Neural progenitor cell (in vitro differentiated cells): ENCODE measurements around the gene DAPK2. TPM values are rescaled to one million over a fixed set of nuclear protein-coding genes. Genes with fewer than 3 reads are reported as not detected.

ENCODE experiments used
- DNase-seq: peaks from one replicate; pipeline ENCODE4 v3.0.0-alpha.2; 2016; ENCODE audit warnings: low spot score
- H2AFZ ChIP-seq: fragments of 200-600 bp; sonication (generic); replicated peaks from 2 replicates; pipeline ENCODE4 v1.6.1; 2016; ENCODE audit warnings: antibody characterized with exemption
- H3F3A ChIP-seq: fragments of 200-600 bp; sonication (generic); 2 replicates; pipeline ENCODE4 v1.6.1; 2016; ENCODE audit warnings: antibody characterized with exemption, low read depth
- H3K27ac ChIP-seq: fragments of 200-600 bp; sonication (generic); 2 replicates; pipeline ENCODE4 v1.5.1; 2016; ENCODE audit warnings: mild to moderate bottlenecking
- H3K27me3 ChIP-seq: fragments of 200-600 bp; sonication (generic); 2 replicates; pipeline ENCODE4 v1.6.1; 2016; ENCODE audit warnings: mild to moderate bottlenecking, moderate library complexity
- H3K36me3 ChIP-seq: fragments of 200-600 bp; sonication (generic); 2 replicates; pipeline ENCODE4 v1.5.1; 2016
- H3K4me1 ChIP-seq: fragments of 200-600 bp; sonication (generic); 2 replicates; pipeline ENCODE4 v1.6.1; 2016; ENCODE audit warnings: mixed run types
- H3K4me2 ChIP-seq: fragments of 200-600 bp; sonication (generic); 2 replicates; pipeline ENCODE4 v1.6.1; 2016
- H3K4me3 ChIP-seq: fragments of 200-600 bp; sonication (generic); 2 replicates; pipeline ENCODE4 v1.5.1; 2016
- H3K79me2 ChIP-seq: fragments of 200-600 bp; sonication (generic); 2 replicates; pipeline ENCODE4 v1.6.1; 2016; ENCODE audit warnings: low read depth
- H3K9ac ChIP-seq: fragments of 200-600 bp; sonication (generic); 2 replicates; pipeline ENCODE4 v1.6.1; 2016
- H3K9me3 ChIP-seq: fragments of 200-600 bp; sonication (generic); 2 replicates; pipeline ENCODE4 v1.5.1; 2016; ENCODE audit warnings: low read depth
- H4K20me1 ChIP-seq: fragments of 200-600 bp; sonication (generic); 2 replicates; pipeline ENCODE4 v1.6.1; 2016; ENCODE audit warnings: low read depth
- H3K27ac Mint-ChIP-seq: 3 replicates; pipeline ENCODE4 v1.8.0; 2021; ENCODE audit warnings: mixed read lengths
- H3K27me3 Mint-ChIP-seq: 2 replicates; pipeline ENCODE4 v1.8.0; 2022; ENCODE audit warnings: low read depth, mild to moderate bottlenecking, inconsistent platforms, moderate library complexity, mixed read lengths; ENCODE audit not compliant: insufficient read depth
- H3K36me3 Mint-ChIP-seq: 3 replicates; pipeline ENCODE4 v1.8.0; 2021; ENCODE audit warnings: mixed read lengths
- H3K4me1 Mint-ChIP-seq: 3 replicates; pipeline ENCODE4 v1.8.0; 2021; ENCODE audit warnings: mixed read lengths
- H3K4me3 Mint-ChIP-seq: 3 replicates; pipeline ENCODE4 v1.8.0; 2021; ENCODE audit warnings: mild to moderate bottlenecking, moderate library complexity, mixed read lengths
- H3K9me3 Mint-ChIP-seq: 3 replicates; pipeline ENCODE4 v1.8.0; 2020; ENCODE audit warnings: mixed read lengths
- EZH2 ChIP-seq: fragments of 200-600 bp; sonication (generic); IDR thresholded peaks from 2 replicates; pipeline ENCODE4 v1.6.1; 2017; ENCODE audit warnings: antibody characterized with exemption, mild to moderate bottlenecking, moderate library complexity
- EZH2phosphoT487 ChIP-seq: fragments of 200-600 bp; sonication (generic); IDR thresholded peaks from 2 replicates; pipeline ENCODE4 v1.6.1; 2017; ENCODE audit warnings: antibody characterized with exemption
- total RNA-seq: library from RNA; depleted of rRNA; stranded (reverse); fragments of >200 nt; gene quantifications from 2 replicates; pipeline ENCODE4 v1.2.3, GENCODE V29; 2015; ENCODE audit warnings: low replicate concordance
- TF ChIP-seq, protein P1 (sequence below): fragments of 200-600 bp; sonication (generic); IDR thresholded peaks from 2 replicates; pipeline ENCODE4 v1.5.1; 2017; ENCODE audit warnings: antibody characterized with exemption, mild to moderate bottlenecking

The DAPK2 gene
- total RNA-seq, 1 donor from 2014 or later: 5.4 TPM

DNA sequence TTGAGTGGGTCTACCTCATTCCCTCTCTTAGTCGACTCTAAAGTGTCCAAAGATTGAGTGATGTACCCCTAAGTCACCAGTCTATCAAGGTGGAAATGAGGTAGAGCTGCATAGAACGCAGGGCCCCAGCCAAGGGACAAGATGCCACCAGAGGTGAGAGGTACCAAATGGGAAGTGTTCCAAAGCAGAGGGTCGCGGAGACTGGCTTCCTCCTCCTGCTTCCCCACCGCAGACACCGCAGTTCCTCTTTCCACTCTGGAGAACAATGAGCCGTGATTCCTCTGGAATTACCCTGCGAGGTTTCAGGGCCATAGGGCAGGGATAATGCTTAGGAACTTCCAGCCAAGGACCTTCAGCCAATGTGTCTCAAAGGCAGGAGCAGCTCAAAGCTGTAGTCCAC, 55.8 kb downstream of the DAPK2 start:
- H3K4me1 Mint-ChIP-seq: peaks cover 13% of the 10 kb centered on the region
- no peaks in the 10 kb centered on the region for H3K9me3 Mint-ChIP-seq

GRCh38 chr15:63987796-63988378, 58.4 kb downstream of the DAPK2 start:
- Histone ChIP-seq H3K27me3 (no peaks in the 10 kb centered on the region), H3F3A (no peaks in the 10 kb centered on the region), H3K4me1 (peaks cover 4% of the 10 kb centered on the region), H2AFZ (no peak overlapping the region), H3K36me3 (no peaks in the 10 kb centered on the region), H3K79me2 (no peaks in the 10 kb centered on the region), H4K20me1 (peaks cover 3% of the 10 kb centered on the region), H3K4me3 (no peak overlapping the region), H3K9ac (no peak overlapping the region), H3K9me3 (no peaks in the 10 kb centered on the region), H3K27ac (no peak overlapping the region), H3K4me2 (no peak overlapping the region)
- H3K27ac Mint-ChIP-seq: no peak overlapping the region
- peaks cover 20% of the 10 kb centered on the region for H3K4me1 Mint-ChIP-seq
- no peaks in the 10 kb centered on the region for H3K9me3 Mint-ChIP-seq
- TF ChIP-seq, protein P1, sequence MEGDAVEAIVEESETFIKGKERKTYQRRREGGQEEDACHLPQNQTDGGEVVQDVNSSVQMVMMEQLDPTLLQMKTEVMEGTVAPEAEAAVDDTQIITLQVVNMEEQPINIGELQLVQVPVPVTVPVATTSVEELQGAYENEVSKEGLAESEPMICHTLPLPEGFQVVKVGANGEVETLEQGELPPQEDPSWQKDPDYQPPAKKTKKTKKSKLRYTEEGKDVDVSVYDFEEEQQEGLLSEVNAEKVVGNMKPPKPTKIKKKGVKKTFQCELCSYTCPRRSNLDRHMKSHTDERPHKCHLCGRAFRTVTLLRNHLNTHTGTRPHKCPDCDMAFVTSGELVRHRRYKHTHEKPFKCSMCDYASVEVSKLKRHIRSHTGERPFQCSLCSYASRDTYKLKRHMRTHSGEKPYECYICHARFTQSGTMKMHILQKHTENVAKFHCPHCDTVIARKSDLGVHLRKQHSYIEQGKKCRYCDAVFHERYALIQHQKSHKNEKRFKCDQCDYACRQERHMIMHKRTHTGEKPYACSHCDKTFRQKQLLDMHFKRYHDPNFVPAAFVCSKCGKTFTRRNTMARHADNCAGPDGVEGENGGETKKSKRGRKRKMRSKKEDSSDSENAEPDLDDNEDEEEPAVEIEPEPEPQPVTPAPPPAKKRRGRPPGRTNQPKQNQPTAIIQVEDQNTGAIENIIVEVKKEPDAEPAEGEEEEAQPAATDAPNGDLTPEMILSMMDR: no peak
- TF ChIP-seq EZH2phosphoT487 (no peak), EZH2 (no peak)
- no peaks in the 10 kb centered on the region for H3K27me3 Mint-ChIP-seq
- no peak overlapping the region for H3K4me3 Mint-ChIP-seq
- no peak for DNase-seq
- no peaks in the 10 kb centered on the region for H3K36me3 Mint-ChIP-seq

More for the DNA sequence above, 55.8 kb downstream of the DAPK2 start:
- H3K36me3 Mint-ChIP-seq: no peaks in the 10 kb centered on the region
- Histone ChIP-seq H4K20me1 (no peaks in the 10 kb centered on the region), H3K9me3 (no peaks in the 10 kb centered on the region), H3K27me3 (no peaks in the 10 kb centered on the region), H2AFZ (no peak overlapping the region), H3F3A (no peaks in the 10 kb centered on the region), H3K27ac (no peak overlapping the region), H3K9ac (no peak overlapping the region), H3K4me2 (no peak overlapping the region), H3K36me3 (no peaks in the 10 kb centered on the region), H3K4me3 (no peak overlapping the region), H3K4me1 (no peaks in the 10 kb centered on the region), H3K79me2 (no peaks in the 10 kb centered on the region)
- no peak overlapping the region for H3K27ac Mint-ChIP-seq
- no peak overlapping the region for H3K4me3 Mint-ChIP-seq
- TF ChIP-seq, protein P1: no peak
- peaks cover 3% of the 10 kb centered on the region for H3K27me3 Mint-ChIP-seq
- no peak for DNase-seq

DNA sequence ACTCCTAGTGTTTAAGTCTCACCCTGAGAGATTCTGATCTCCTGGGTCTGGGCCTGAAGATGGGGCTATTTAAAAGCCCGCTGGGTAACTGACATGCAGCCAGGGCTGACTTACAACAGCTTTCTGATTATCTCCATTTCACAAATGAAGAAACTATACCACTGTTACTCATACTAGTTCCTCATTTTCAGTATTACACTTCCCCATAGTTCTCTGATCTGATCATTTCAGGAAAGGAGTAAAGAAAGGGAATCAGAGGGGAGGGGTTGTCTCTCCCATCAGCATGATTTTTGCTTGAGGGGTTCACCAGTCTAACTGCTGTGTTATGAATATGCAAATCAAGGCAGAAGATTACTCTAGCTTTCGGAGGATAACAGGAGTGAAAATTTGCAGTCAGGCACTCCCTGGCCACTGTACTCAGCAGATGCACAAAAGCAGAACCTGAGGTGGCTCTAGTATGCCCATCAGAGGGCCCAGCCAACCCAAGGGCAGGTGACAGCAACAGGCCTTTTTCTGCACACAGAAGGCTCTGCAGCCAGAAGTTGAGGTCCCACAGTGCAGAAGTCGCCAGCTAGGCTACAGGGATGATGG, 59.4 kb downstream of the DAPK2 start:
- no peak overlapping the region for H3K9ac ChIP-seq
- Mint-ChIP-seq H3K4me3 (no peak overlapping the region), H3K27me3 (peaks cover 2% of the 10 kb centered on the region), H3K36me3 (no peaks in the 10 kb centered on the region), H3K4me1 (peaks cover 27% of the 10 kb centered on the region), H3K27ac (peak overlapping the region; percentile 28), H3K9me3 (no peaks in the 10 kb centered on the region)
- DNase-seq: no peak
- H3F3A ChIP-seq: no peaks in the 10 kb centered on the region
- TF ChIP-seq EZH2phosphoT487: no peak
- no peak for TF ChIP-seq EZH2
- TF ChIP-seq, protein P1: no peak
- no peaks in the 10 kb centered on the region for H3K27me3 ChIP-seq
- H3K79me2 ChIP-seq: no peaks in the 10 kb centered on the region
- peaks cover 3% of the 10 kb centered on the region for H4K20me1 ChIP-seq
- H3K4me3 ChIP-seq: no peak overlapping the region
- H3K9me3 ChIP-seq: no peaks in the 10 kb centered on the region
- no peak overlapping the region for H2AFZ ChIP-seq
- H3K4me1 ChIP-seq: peaks cover 9% of the 10 kb centered on the region
- H3K4me2 ChIP-seq: no peak overlapping the region
- no peaks in the 10 kb centered on the region for H3K36me3 ChIP-seq
- no peak overlapping the region for H3K27ac ChIP-seq
